ENCODE data around the gene GBX1. TPM values are rescaled to one million over a fixed set of nuclear protein-coding genes. Genes with fewer than 3 reads are reported as not detected.

The GBX1 gene
- total and polyA plus RNA-seq, 2 donors, result 0.07 TPM; not detected in 1

DNA sequence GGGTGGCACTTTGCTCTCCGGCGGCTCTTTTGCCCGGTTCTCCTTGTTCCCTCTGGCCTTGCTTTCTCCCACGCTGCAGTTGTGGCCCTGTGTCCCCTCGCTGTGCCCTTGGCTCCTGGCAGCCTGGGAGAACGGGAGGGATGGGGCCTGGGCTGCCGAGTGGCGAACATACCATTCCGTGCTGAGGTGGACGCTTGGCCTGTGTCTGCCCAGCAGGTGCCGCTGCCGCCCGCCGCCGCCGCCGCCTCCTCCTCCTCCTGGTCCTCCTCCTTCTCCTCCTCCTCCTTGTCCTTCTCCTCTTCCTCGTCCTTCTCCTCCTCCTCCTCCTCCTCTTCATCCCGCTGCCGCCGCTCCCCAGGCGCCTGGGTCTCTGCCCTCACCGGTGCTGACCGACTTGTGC is 45.2 kb downstream of the GBX1 start:
- H3K27ac ChIP-seq (ENCODE audit: low read depth in 1 of 2, low read length in 1 of 2), result no peak overlapping the region
- peaks cover 0 to 6% of the 10 kb centered on the region in 2 donors for H3K9me3 ChIP-seq (ENCODE audit: control insufficient read depth in 2 of 2, insufficient read depth in 1 of 2, low read length in 1 of 2)
- H3K36me3 ChIP-seq (ENCODE audit: control insufficient read depth in 2 of 2, insufficient read depth in 2 of 2, low read length in 1 of 2), result peaks cover 0 to 4% of the 10 kb centered on the region in 2 donors
- no peak for DNase-seq (ENCODE audit: low read depth in 6 of 9, low spot score in 9 of 9)
- H3K27me3 ChIP-seq (ENCODE audit: control insufficient read depth in 2 of 2, insufficient read depth in 1 of 2, low read length in 1 of 2), result peaks cover 0 to 40% of the 10 kb centered on the region in 2 donors
- H3K4me1 ChIP-seq (ENCODE audit: control insufficient read depth in 2 of 2, insufficient read depth in 2 of 2, low read length in 2 of 2), result peaks cover 0 to 2% of the 10 kb centered on the region in 2 donors
- 97% methylated on average over 24 of the region's 24 CpGs for WGBS
- H3K4me3 ChIP-seq (ENCODE audit: low read length in 2 of 2), result no peak overlapping the region

GRCh38 chr7:151121380-151122170 is 45.9 kb downstream of the GBX1 start:
- H3K27ac ChIP-seq (ENCODE audit: low read depth in 1 of 2, low read length in 1 of 2), result no peak overlapping the region
- no peak overlapping the region for H3K4me3 ChIP-seq (ENCODE audit: low read length in 2 of 2)
- peaks cover 0 to 4% of the 10 kb centered on the region in 2 donors for H3K36me3 ChIP-seq (ENCODE audit: control insufficient read depth in 2 of 2, insufficient read depth in 2 of 2, low read length in 1 of 2)
- H3K9me3 ChIP-seq (ENCODE audit: control insufficient read depth in 2 of 2, insufficient read depth in 1 of 2, low read length in 1 of 2), result peaks cover 0 to 6% of the 10 kb centered on the region in 2 donors
- no peak for DNase-seq (ENCODE audit: low read depth in 6 of 9, low spot score in 9 of 9)
- peaks cover 6 to 40% of the 10 kb centered on the region in 2 donors for H3K27me3 ChIP-seq (ENCODE audit: control insufficient read depth in 2 of 2, insufficient read depth in 1 of 2, low read length in 1 of 2)
- WGBS, result 91% methylated on average over 30 of the region's 30 CpGs
- H3K4me1 ChIP-seq (ENCODE audit: control insufficient read depth in 2 of 2, insufficient read depth in 2 of 2, low read length in 2 of 2), result peaks cover 0 to 2% of the 10 kb centered on the region in 2 donors

DNA sequence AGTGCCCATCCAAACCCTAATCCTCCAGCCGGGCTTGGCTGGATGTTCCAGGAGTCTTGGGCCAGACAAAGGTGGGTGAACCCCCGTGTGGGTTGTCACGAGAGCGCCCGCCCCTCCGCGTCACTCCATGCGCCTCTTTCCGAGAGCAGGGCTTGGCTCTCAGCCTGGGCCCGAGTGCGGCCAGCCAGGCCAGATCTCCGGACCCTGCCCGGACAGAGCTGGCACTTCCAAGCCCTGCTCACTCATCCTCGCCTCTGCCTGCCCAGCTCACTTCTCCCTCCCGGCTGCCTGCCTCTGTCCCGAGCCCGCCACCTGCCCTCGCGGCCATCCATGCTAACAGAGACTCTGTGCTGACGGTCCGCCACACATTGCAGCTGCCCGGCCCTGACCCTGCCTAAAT is 46.6 kb downstream of the GBX1 start:
- Histone ChIP-seq H3K9me3 (ENCODE audit: control insufficient read depth in 2 of 2, insufficient read depth in 1 of 2, low read length in 1 of 2) (peaks cover 0 to 6% of the 10 kb centered on the region in 2 donors), H3K36me3 (ENCODE audit: control insufficient read depth in 2 of 2, insufficient read depth in 2 of 2, low read length in 1 of 2) (peaks cover 0 to 4% of the 10 kb centered on the region in 2 donors), H3K27ac (ENCODE audit: low read depth in 1 of 2, low read length in 1 of 2) (no peak overlapping the region), H3K4me3 (ENCODE audit: low read length in 2 of 2) (no peak overlapping the region), H3K4me1 (ENCODE audit: control insufficient read depth in 2 of 2, insufficient read depth in 2 of 2, low read length in 2 of 2) (peaks cover 0 to 2% of the 10 kb centered on the region in 2 donors), H3K27me3 (ENCODE audit: control insufficient read depth in 2 of 2, insufficient read depth in 1 of 2, low read length in 1 of 2) (peaks cover 12 to 40% of the 10 kb centered on the region in 2 donors)
- WGBS, result 96% methylated on average over 22 of the region's 22 CpGs
- no peak for DNase-seq (ENCODE audit: low read depth in 6 of 9, low spot score in 9 of 9)

DNA sequence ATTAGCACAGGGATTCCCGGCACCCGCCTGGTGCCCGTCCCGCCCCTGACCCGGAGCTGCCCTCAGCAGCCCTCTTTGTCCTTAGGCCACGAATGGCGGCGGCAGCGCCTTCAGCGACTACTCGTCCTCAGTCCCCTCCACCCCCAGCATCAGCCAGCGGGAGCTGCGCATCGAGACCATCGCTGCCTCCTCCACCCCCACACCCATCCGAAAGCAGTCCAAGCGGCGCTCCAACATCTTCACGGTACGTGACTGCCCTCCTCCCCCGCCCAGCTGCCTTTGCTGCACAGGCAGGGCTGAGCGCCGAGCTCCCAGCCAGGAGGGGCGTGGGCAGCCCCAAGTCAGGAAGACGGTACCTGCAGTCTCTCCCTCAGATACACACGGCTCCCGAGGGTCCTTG is 47.6 kb downstream of the GBX1 start:
- 96% methylated on average over 27 of the region's 27 CpGs for WGBS
- DNase-seq (ENCODE audit: low read depth in 6 of 9, low spot score in 9 of 9), result no peak
- Histone ChIP-seq H3K9me3 (ENCODE audit: control insufficient read depth in 2 of 2, insufficient read depth in 1 of 2, low read length in 1 of 2) (peaks cover 0 to 6% of the 10 kb centered on the region in 2 donors), H3K27ac (ENCODE audit: low read depth in 1 of 2, low read length in 1 of 2) (no peak overlapping the region), H3K4me3 (ENCODE audit: low read length in 2 of 2) (no peak overlapping the region), H3K36me3 (ENCODE audit: control insufficient read depth in 2 of 2, insufficient read depth in 2 of 2, low read length in 1 of 2) (peaks cover 0 to 4% of the 10 kb centered on the region in 2 donors), H3K27me3 (ENCODE audit: control insufficient read depth in 2 of 2, insufficient read depth in 1 of 2, low read length in 1 of 2) (peaks cover 22 to 35% of the 10 kb centered on the region in 2 donors), H3K4me1 (ENCODE audit: control insufficient read depth in 2 of 2, insufficient read depth in 2 of 2, low read length in 2 of 2) (peaks cover 0 to 2% of the 10 kb centered on the region in 2 donors)

DNA sequence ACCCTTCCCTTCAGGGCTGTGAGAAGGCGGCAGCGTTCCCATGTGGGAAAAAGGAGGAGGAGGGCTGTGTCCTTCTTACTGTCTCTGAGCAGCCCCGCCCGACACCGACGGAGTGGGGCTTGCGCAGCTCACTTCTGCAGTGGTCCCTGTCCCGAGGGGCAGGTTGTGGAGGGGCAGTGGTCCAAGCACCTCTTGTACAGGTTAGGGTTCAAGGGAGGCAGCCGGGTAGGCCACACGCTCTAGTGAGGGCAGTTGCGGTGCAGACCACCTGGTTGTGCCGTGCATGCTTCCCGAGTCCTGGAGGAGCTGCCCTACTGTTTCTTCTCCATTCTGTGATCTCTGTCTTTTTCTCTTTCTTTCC is 48.5 kb downstream of the GBX1 start:
- no peak for DNase-seq (ENCODE audit: low read depth in 6 of 9, low spot score in 9 of 9)
- H3K36me3 ChIP-seq (ENCODE audit: control insufficient read depth in 2 of 2, insufficient read depth in 2 of 2, low read length in 1 of 2), result peaks cover 0 to 4% of the 10 kb centered on the region in 2 donors
- peaks cover 0 to under 1% of the 10 kb centered on the region in 2 donors for H3K4me1 ChIP-seq (ENCODE audit: control insufficient read depth in 2 of 2, insufficient read depth in 2 of 2, low read length in 2 of 2)
- H3K9me3 ChIP-seq (ENCODE audit: control insufficient read depth in 2 of 2, insufficient read depth in 1 of 2, low read length in 1 of 2), result peaks cover 0 to 6% of the 10 kb centered on the region in 2 donors
- H3K4me3 ChIP-seq (ENCODE audit: low read length in 2 of 2), result no peak overlapping the region
- H3K27me3 ChIP-seq (ENCODE audit: control insufficient read depth in 2 of 2, insufficient read depth in 1 of 2, low read length in 1 of 2), result peaks cover 31 to 32% of the 10 kb centered on the region in 2 donors
- no peak overlapping the region for H3K27ac ChIP-seq (ENCODE audit: low read depth in 1 of 2, low read length in 1 of 2)
- 93% methylated on average over 13 of the region's 13 CpGs for WGBS

DNA sequence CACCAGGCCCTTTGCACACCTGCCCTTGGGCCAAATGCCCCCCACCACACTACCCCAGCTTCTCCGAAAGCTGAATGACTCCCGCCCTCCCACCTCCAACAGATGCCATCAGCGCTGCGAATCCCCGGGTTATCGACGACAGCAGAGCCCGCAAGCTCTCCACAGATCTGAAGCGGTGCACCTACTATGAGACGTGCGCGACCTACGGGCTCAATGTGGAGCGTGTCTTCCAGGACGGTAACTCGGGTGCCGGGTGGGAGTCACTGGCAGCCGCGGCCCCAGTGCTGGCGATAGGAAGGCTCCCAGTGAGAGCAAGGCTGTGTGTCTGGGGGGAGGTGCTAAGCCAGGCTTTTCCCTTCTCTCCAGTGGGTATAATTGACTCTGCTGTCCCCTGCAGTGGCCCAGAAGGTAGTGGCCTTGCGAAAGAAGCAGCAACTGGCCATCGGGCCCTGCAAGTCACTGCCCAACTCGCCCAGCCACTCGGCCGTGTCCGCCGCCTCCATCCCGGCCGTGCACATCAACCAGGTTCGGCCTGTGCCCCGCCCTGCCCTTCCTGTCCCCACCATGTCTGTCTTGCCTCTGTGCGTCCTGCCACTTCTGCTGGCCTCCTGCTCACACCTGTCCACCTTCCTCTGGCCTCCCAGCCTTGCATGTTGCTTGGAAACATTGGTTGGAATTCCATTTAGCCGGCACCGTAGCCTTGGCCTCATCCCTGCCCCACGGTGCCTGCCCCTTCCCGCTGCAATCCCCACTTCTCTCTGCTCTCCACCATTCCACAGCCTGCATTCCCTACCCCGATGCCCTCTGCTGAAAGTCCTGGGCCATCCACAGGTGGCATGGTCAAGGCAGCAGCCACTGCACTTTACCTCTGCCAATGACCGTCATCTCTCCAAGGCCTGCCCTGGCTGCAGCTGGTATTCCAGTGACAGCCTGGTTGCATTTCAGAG is 49.1 kb downstream of the GBX1 start:
- Histone ChIP-seq H3K4me3 (ENCODE audit: low read length in 2 of 2) (no peak overlapping the region), H3K27ac (ENCODE audit: low read depth in 1 of 2, low read length in 1 of 2) (no peak overlapping the region), H3K4me1 (ENCODE audit: control insufficient read depth in 2 of 2, insufficient read depth in 2 of 2, low read length in 2 of 2) (peaks cover 0 to 5% of the 10 kb centered on the region in 2 donors), H3K36me3 (ENCODE audit: control insufficient read depth in 2 of 2, insufficient read depth in 2 of 2, low read length in 1 of 2) (peaks cover 0 to 4% of the 10 kb centered on the region in 2 donors), H3K9me3 (ENCODE audit: control insufficient read depth in 2 of 2, insufficient read depth in 1 of 2, low read length in 1 of 2) (no peaks in the 10 kb centered on the region), H3K27me3 (ENCODE audit: control insufficient read depth in 2 of 2, insufficient read depth in 1 of 2, low read length in 1 of 2) (peaks cover 34 to 37% of the 10 kb centered on the region in 2 donors)
- 97% methylated on average over 38 of the region's 38 CpGs for WGBS
- DNase-seq (ENCODE audit: low read depth in 6 of 9, low spot score in 9 of 9), result no peak

DNA sequence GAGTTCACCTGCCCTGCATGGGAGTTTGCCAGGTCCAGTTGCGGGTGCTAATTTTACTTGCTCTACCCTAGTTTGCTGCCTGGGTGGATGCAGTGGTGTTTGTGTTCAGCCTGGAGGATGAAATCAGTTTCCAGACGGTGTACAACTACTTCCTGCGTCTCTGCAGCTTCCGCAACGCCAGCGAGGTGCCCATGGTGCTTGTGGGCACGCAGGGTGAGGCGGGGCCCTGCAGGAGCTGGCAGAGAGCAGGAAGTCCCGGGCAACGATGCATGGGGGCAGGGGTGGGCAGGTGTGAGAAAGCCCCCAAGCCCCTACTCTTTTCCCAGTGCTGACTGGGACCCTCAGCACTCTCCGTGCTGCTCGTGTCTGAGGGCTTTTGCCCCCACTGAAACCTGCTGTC is 49.9 kb downstream of the GBX1 start:
- H3K4me3 ChIP-seq (ENCODE audit: low read length in 2 of 2), result no peak overlapping the region
- H3K27me3 ChIP-seq (ENCODE audit: control insufficient read depth in 2 of 2, insufficient read depth in 1 of 2, low read length in 1 of 2), result peaks cover 34 to 45% of the 10 kb centered on the region in 2 donors
- H3K9me3 ChIP-seq (ENCODE audit: control insufficient read depth in 2 of 2, insufficient read depth in 1 of 2, low read length in 1 of 2), result no peaks in the 10 kb centered on the region
- H3K36me3 ChIP-seq (ENCODE audit: control insufficient read depth in 2 of 2, insufficient read depth in 2 of 2, low read length in 1 of 2), result no peaks in the 10 kb centered on the region
- DNase-seq (ENCODE audit: low read depth in 6 of 9, low spot score in 9 of 9), result no peak
- peaks cover 0 to 5% of the 10 kb centered on the region in 2 donors for H3K4me1 ChIP-seq (ENCODE audit: control insufficient read depth in 2 of 2, insufficient read depth in 2 of 2, low read length in 2 of 2)
- H3K27ac ChIP-seq (ENCODE audit: low read depth in 1 of 2, low read length in 1 of 2), result no peak overlapping the region
- 82% methylated on average over 12 of the region's 12 CpGs for WGBS

- H3K27ac ChIP-seq (ENCODE audit: low read depth in 1 of 2, low read length in 1 of 2), result no peak overlapping the region
- H3K9me3 ChIP-seq (ENCODE audit: control insufficient read depth in 2 of 2, insufficient read depth in 1 of 2, low read length in 1 of 2), result no peaks in the 10 kb centered on the region
- no peak overlapping the region for H3K4me3 ChIP-seq (ENCODE audit: low read length in 2 of 2)
- DNase-seq (ENCODE audit: low read depth in 6 of 9, low spot score in 9 of 9), result no peak
- H3K36me3 ChIP-seq (ENCODE audit: control insufficient read depth in 2 of 2, insufficient read depth in 2 of 2, low read length in 1 of 2), result no peaks in the 10 kb centered on the region
- WGBS, result 97% methylated on average over 27 of the region's 27 CpGs
- peaks cover 34 to 52% of the 10 kb centered on the region in 2 donors for H3K27me3 ChIP-seq (ENCODE audit: control insufficient read depth in 2 of 2, insufficient read depth in 1 of 2, low read length in 1 of 2)
- H3K4me1 ChIP-seq (ENCODE audit: control insufficient read depth in 2 of 2, insufficient read depth in 2 of 2, low read length in 2 of 2), result peaks cover 0 to 8% of the 10 kb centered on the region in 2 donors
Measured at GRCh38 chr7:151116603-151117440, 50.7 kb downstream of the GBX1 start.
